HCT116 (cell line): ENCODE results near the gene MLANA. TPM values are rescaled to one million over a fixed set of nuclear protein-coding genes. Genes with fewer than 3 reads are reported as not detected.

Experiments
- ATAC-seq: fragments of 200-7000 bp; cut with Tn5 transposase; 2 replicates; pipeline ENCODE4 v1.9.1; 2020; ENCODE audit warnings: mild to moderate bottlenecking, moderate library complexity
- BruUV-seq: library from RNA; stranded (reverse); fragments of 400-500 nt; replicated peaks from 2 replicates; lab custom pipeline; 2021; lab: Mats Ljungman, UMichigan
- CTCF ChIA-PET: fragments of 300-600 bp; sonication (Branson Sonifier 250); formaldehyde crosslinking; loops from one replicate; lab custom pipeline; 2021; ENCODE audit warnings: antibody characterized with exemption; lab: Charles Lee
- POLR2A ChIA-PET: fragments of 300-600, 350-600 bp; sonication (Branson Sonifier 250); formaldehyde crosslinking; loops from one replicate; lab custom pipeline; 2021; ENCODE audit warnings: antibody characterized with exemption; lab: Charles Lee
- RAD21 ChIA-PET, 2 experiments: fragments of 300-600 bp; sonication (Branson Sonifier 250); formaldehyde crosslinking; loops; one replicate each; lab custom pipeline; 2023; ENCODE audit warnings: low total read pairs in 2 of 2; ENCODE audit not compliant: uncharacterized antibody in 2 of 2, unreplicated experiment in 2 of 2, low non-redundant PET in 1 of 2; lab: Charles Lee
- DNase-seq: peaks from one replicate; pipeline ENCODE4 v3.0.0-alpha.2; 2010; ENCODE audit warnings: low read depth, low spot score
- H2AFZ ChIP-seq: fragments of 200-600 bp; shearing (Covaris generic), sonication (generic); 2 replicates; pipeline ENCODE4 v1.6.1; 2017; ENCODE audit warnings: low read depth, mixed run types, mixed read lengths, antibody characterized with exemption, low read length; ENCODE audit not compliant: poor library complexity, severe bottlenecking
- H3K27ac ChIP-seq: 2 replicates; pipeline ENCODE4 v1.5.1; 2012; ENCODE audit warnings: low read depth, low read length
- H3K27me3 ChIP-seq: fragments of 200-600 bp; sonication (generic); 2 replicates; pipeline ENCODE4 v1.6.1; 2016; ENCODE audit warnings: mixed run types, low read length, mixed read lengths; ENCODE audit not compliant: insufficient read depth
- H3K36me3 ChIP-seq, 2 experiments: fragments of 200-500 bp in 1 of 2; fragments of 200-600 bp in 1 of 2; sonication (Bioruptor generic) in 1 of 2; sonication (generic) in 1 of 2; 2 replicates each; pipeline versions ENCODE4 v1.5.1 to v1.6.1; 2014 to 2016; ENCODE audit warnings: low read length in 2 of 2, inconsistent platforms in 1 of 2, mixed read lengths in 1 of 2, mixed run types in 1 of 2; ENCODE audit not compliant: insufficient read depth in 2 of 2, control insufficient read depth in 1 of 2
- H3K4me1 ChIP-seq, 2 experiments: fragments of 200-600 bp in 1 of 2; sonication (generic) in 1 of 2; 2 replicates each; pipeline versions ENCODE4 v1.5.1 to v1.6.1; 2012 to 2017; ENCODE audit warnings: low read length in 2 of 2, inconsistent platforms in 1 of 2, mild to moderate bottlenecking in 1 of 2, mixed read lengths in 1 of 2, mixed run types in 1 of 2, moderate library complexity in 1 of 2; ENCODE audit not compliant: insufficient read depth in 2 of 2, control insufficient read depth in 1 of 2
- H3K4me2 ChIP-seq: fragments of 200-600 bp; sonication (generic); 2 replicates; pipeline ENCODE4 v1.6.1; 2017; ENCODE audit warnings: mixed run types, low read length, mixed read lengths
- H3K4me3 ChIP-seq, 2 experiments: fragments of 200-600 bp in 1 of 2; sonication (generic) in 1 of 2; replicated peaks in 1 of 2; 2 replicates each; pipeline ENCODE4 v1.5.1; 2011 to 2016; ENCODE audit warnings: low read length in 2 of 2, control low read depth in 1 of 2, low read depth in 1 of 2, mild to moderate bottlenecking in 1 of 2, mixed read lengths in 1 of 2, mixed run types in 1 of 2
- H3K79me2 ChIP-seq: fragments of 200-600 bp; sonication (generic); 2 replicates; pipeline ENCODE4 v1.6.1; 2017; ENCODE audit warnings: mild to moderate bottlenecking, mixed run types, low read length, moderate library complexity, mixed read lengths; ENCODE audit not compliant: insufficient read depth
- H3K9ac ChIP-seq: fragments of 200-600 bp; sonication (generic); 2 replicates; pipeline ENCODE4 v1.6.1; 2016; ENCODE audit warnings: low read length, mixed read lengths
- H3K9me2 ChIP-seq: fragments of 200-600 bp; sonication (generic), shearing (Covaris generic); 2 replicates; pipeline ENCODE4 v1.6.1; 2017; ENCODE audit warnings: mixed run types, mild to moderate bottlenecking, moderate library complexity; ENCODE audit not compliant: insufficient read depth
- H3K9me3 ChIP-seq, 2 experiments: fragments of 200-500 bp in 1 of 2; fragments of 200-600 bp in 1 of 2; sonication (Bioruptor generic) in 1 of 2; sonication (generic) in 1 of 2; 2 replicates each; pipeline ENCODE4 v1.6.1; 2014 to 2017; ENCODE audit warnings: low read length in 2 of 2, mixed read lengths in 2 of 2, inconsistent platforms in 1 of 2, low read depth in 1 of 2, mild to moderate bottlenecking in 1 of 2, mixed run types in 1 of 2, moderate library complexity in 1 of 2; ENCODE audit not compliant: control insufficient read depth in 1 of 2, insufficient read depth in 1 of 2
- H4K20me1 ChIP-seq: fragments of 200-600 bp; sonication (generic), shearing (Covaris generic); 2 replicates; pipeline ENCODE4 v1.6.1; 2017; ENCODE audit warnings: mixed run types, mild to moderate bottlenecking, moderate library complexity; ENCODE audit not compliant: insufficient read depth
- CBX3 ChIP-seq: IDR thresholded peaks from 2 replicates; pipeline ENCODE4 v1.6.1; 2012; ENCODE audit warnings: low read depth
- EZH2 ChIP-seq: fragments of 200-600 bp; sonication (generic); IDR thresholded peaks from 2 replicates; pipeline ENCODE4 v1.6.1; 2017; ENCODE audit warnings: antibody characterized with exemption, mixed run types
- EZH2phosphoT487 ChIP-seq: fragments of 200-600 bp; IDR thresholded peaks from 2 replicates; pipeline ENCODE4 v1.6.1; 2018; ENCODE audit warnings: antibody characterized with exemption, borderline replicate concordance
- FOSL1 ChIP-seq: IDR thresholded peaks from 2 replicates; pipeline ENCODE4 v1.6.1; 2012; ENCODE audit warnings: low read depth
- JUND ChIP-seq: IDR thresholded peaks from 2 replicates; pipeline ENCODE4 v1.6.1; 2012
- POLR2A ChIP-seq: IDR thresholded peaks from 2 replicates; pipeline ENCODE4 v1.7.0; 2011; ENCODE audit warnings: borderline replicate concordance; ENCODE audit not compliant: insufficient read depth, insufficient read length; ENCODE audit errors: extremely low read depth
- POLR2AphosphoS5 ChIP-seq: IDR thresholded peaks from 2 replicates; pipeline ENCODE4 v1.6.1; 2011; ENCODE audit warnings: mild to moderate bottlenecking, low read depth, low read length, moderate library complexity
- SP1 ChIP-seq: IDR thresholded peaks from 2 replicates; pipeline ENCODE4 v1.6.1; 2012; ENCODE audit warnings: low read depth
- SRF ChIP-seq: IDR thresholded peaks from 2 replicates; pipeline ENCODE4 v1.6.1; 2012; ENCODE audit warnings: low read depth
- TCF7L2 ChIP-seq: IDR thresholded peaks from 2 replicates; pipeline ENCODE4 v1.7.0; 2011; ENCODE audit warnings: borderline replicate concordance, inconsistent platforms; ENCODE audit not compliant: insufficient read depth, insufficient read length; ENCODE audit errors: extremely low read depth
- YY1 ChIP-seq: IDR thresholded peaks from 2 replicates; pipeline ENCODE4 v1.6.1; 2011; ENCODE audit warnings: low read length, low read depth, moderate library complexity, mild to moderate bottlenecking; ENCODE audit not compliant: insufficient replicate concordance; ENCODE audit errors: extremely low read depth
- ZBTB33 ChIP-seq: IDR thresholded peaks from 2 replicates; pipeline ENCODE4 v1.6.1; 2011; ENCODE audit warnings: mild to moderate bottlenecking, low read length, moderate library complexity; ENCODE audit not compliant: insufficient replicate concordance; ENCODE audit errors: extremely low read depth
- ZFX ChIP-seq: fragments of 450-650 bp; IDR thresholded peaks from 2 replicates; pipeline ENCODE4 v1.6.1; 2017
- ZNF274 ChIP-seq: fragments of 200-500 bp; sonication (Bioruptor generic); IDR thresholded peaks from 2 replicates; pipeline ENCODE4 v1.6.1; 2014; ENCODE audit warnings: mild to moderate bottlenecking, low read depth, low read length, inconsistent platforms
- intact Hi-C: fragments of 100-400 bp; cut with micrococcal nuclease; formaldehyde crosslinking; loops from 2 replicates; pipeline ENCODE4 v1.10.0; 2022
- total RNA-seq: library from RNA; stranded (reverse); gene quantifications from one replicate; pipeline ENCODE4 v1.2.1, GENCODE V29; 2021; ENCODE audit not compliant: unreplicated experiment
- TF ChIP-seq, protein P1 (sequence below), 3 experiments: fragments of 200-600 bp in 1 of 3; sonication (generic) in 1 of 3; IDR thresholded peaks in 2 of 3; conservative IDR thresholded peaks in 1 of 3; 2 replicates each; pipeline ENCODE4 v1.5.1; 2012 to 2017; ENCODE audit warnings: low read depth in 2 of 3, low read length in 2 of 3, antibody characterized with exemption in 1 of 3, borderline replicate concordance in 1 of 3, control low read depth in 1 of 3, mild to moderate bottlenecking in 1 of 3, mixed read lengths in 1 of 3, mixed run types in 1 of 3, moderate library complexity in 1 of 3; ENCODE audit not compliant: insufficient read depth in 1 of 3
- TF ChIP-seq, protein P2 (sequence below): IDR thresholded peaks from 2 replicates; pipeline ENCODE4 v1.6.1; 2012; ENCODE audit warnings: low read depth

Gene MLANA
- total RNA-seq, 1 experiment from 2014 or later, result not detected

- intact Hi-C loops, result no loop called here
- Histone ChIP-seq H3K9ac (no peak overlapping the region), H3K79me2 (no peaks in the 10 kb centered on the region), H2AFZ (no peak overlapping the region), H3K27ac (no peak overlapping the region), H4K20me1 (no peaks in the 10 kb centered on the region), H3K9me3 (no peaks in the 10 kb centered on the region), H3K4me2 (no peak overlapping the region), H3K4me3 (no peak overlapping the region), H3K27me3 (no peaks in the 10 kb centered on the region), H3K36me3 (no peaks in the 10 kb centered on the region), H3K4me1 (no peaks in the 10 kb centered on the region), H3K9me2 (no peaks in the 10 kb centered on the region)
- no peak for ATAC-seq
- ChIA-PET POLR2A (no interaction called here), RAD21 (no interaction called here), CTCF (interaction anchor here (0.8 kb wide), 1 partner anchor 25 kb away, joined by 3 read pairs; the partner anchor contains the start of gene ERMP1)
- BruUV-seq, result no TSS peak
- TF ChIP-seq, protein P1, sequence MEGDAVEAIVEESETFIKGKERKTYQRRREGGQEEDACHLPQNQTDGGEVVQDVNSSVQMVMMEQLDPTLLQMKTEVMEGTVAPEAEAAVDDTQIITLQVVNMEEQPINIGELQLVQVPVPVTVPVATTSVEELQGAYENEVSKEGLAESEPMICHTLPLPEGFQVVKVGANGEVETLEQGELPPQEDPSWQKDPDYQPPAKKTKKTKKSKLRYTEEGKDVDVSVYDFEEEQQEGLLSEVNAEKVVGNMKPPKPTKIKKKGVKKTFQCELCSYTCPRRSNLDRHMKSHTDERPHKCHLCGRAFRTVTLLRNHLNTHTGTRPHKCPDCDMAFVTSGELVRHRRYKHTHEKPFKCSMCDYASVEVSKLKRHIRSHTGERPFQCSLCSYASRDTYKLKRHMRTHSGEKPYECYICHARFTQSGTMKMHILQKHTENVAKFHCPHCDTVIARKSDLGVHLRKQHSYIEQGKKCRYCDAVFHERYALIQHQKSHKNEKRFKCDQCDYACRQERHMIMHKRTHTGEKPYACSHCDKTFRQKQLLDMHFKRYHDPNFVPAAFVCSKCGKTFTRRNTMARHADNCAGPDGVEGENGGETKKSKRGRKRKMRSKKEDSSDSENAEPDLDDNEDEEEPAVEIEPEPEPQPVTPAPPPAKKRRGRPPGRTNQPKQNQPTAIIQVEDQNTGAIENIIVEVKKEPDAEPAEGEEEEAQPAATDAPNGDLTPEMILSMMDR (IDR thresholded peaks at IDR 0.05 in 2 of 3, conservative IDR thresholded peaks at IDR 0.05 in 1 of 3; ENCODE audit: borderline replicate concordance in 1 of 3, insufficient read depth in 1 of 3, low read depth in 2 of 3, low read length in 2 of 3), result no peak
- TF ChIP-seq POLR2A, result no peak
- TF ChIP-seq CBX3, result no peak
- TF ChIP-seq SRF, result no peak
- TF ChIP-seq ZFX, result no peak
- no peak for TF ChIP-seq SP1
- TF ChIP-seq EZH2, result no peak
- TF ChIP-seq EZH2phosphoT487, result no peak
- TF ChIP-seq YY1, result no peak
- no peak for TF ChIP-seq ZBTB33
- TF ChIP-seq, protein P2, sequence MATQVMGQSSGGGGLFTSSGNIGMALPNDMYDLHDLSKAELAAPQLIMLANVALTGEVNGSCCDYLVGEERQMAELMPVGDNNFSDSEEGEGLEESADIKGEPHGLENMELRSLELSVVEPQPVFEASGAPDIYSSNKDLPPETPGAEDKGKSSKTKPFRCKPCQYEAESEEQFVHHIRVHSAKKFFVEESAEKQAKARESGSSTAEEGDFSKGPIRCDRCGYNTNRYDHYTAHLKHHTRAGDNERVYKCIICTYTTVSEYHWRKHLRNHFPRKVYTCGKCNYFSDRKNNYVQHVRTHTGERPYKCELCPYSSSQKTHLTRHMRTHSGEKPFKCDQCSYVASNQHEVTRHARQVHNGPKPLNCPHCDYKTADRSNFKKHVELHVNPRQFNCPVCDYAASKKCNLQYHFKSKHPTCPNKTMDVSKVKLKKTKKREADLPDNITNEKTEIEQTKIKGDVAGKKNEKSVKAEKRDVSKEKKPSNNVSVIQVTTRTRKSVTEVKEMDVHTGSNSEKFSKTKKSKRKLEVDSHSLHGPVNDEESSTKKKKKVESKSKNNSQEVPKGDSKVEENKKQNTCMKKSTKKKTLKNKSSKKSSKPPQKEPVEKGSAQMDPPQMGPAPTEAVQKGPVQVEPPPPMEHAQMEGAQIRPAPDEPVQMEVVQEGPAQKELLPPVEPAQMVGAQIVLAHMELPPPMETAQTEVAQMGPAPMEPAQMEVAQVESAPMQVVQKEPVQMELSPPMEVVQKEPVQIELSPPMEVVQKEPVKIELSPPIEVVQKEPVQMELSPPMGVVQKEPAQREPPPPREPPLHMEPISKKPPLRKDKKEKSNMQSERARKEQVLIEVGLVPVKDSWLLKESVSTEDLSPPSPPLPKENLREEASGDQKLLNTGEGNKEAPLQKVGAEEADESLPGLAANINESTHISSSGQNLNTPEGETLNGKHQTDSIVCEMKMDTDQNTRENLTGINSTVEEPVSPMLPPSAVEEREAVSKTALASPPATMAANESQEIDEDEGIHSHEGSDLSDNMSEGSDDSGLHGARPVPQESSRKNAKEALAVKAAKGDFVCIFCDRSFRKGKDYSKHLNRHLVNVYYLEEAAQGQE, result no peak
- TF ChIP-seq ZNF274, result no peak
- TF ChIP-seq JUND, result no peak
- no peak for TF ChIP-seq FOSL1
- no peak for TF ChIP-seq TCF7L2
- TF ChIP-seq POLR2AphosphoS5, result no peak
- no peak for DNase-seq
Measured at GRCh38 chr9:5857928-5858327, 32.8 kb upstream of the MLANA start.
